DND-41 (cell line): ENCODE measurements around the gene SEMA3A.

ENCODE experiments used
- CTCF ChIP-seq: IDR thresholded peaks from 2 replicates; pipeline ENCODE4 v1.5.1; 2012; ENCODE audit warnings: borderline replicate concordance, low read length, moderate library complexity, mild to moderate bottlenecking; ENCODE audit not compliant: poor library complexity, severe bottlenecking; ENCODE audit errors: extremely low read depth
- EZH2 ChIP-seq: IDR thresholded peaks from 3 replicates; pipeline ENCODE4 v1.6.1; 2012; ENCODE audit warnings: borderline replicate concordance, low read depth, mild to moderate bottlenecking, moderate library complexity, low read length, inconsistent platforms; ENCODE audit not compliant: severe bottlenecking

- TF ChIP-seq CTCF (no peak), EZH2 (no peak)
Observed at GRCh38 chr7:83925860-83926259, 268.7 kb downstream of the SEMA3A start.
